Subcutaneous abdominal adipose tissue (tissue), 5 donors: ENCODE data around the gene MZF1.

Experiments used
- H3K27ac ChIP-seq: one replicate; pipeline ENCODE4 v1.7.0; 2013; ENCODE audit warnings: low read depth, mild to moderate bottlenecking, inconsistent platforms, low read length, moderate library complexity
- H3K27me3 ChIP-seq, 5 donors: one replicate each; pipeline ENCODE4 v1.7.0; 2013; ENCODE audit warnings: low read length in 5 of 5, inconsistent platforms in 1 of 5; ENCODE audit not compliant: control insufficient read depth in 5 of 5, insufficient read depth in 4 of 5
- H3K36me3 ChIP-seq, 5 donors: one replicate each; pipeline ENCODE4 v1.7.0; 2013; ENCODE audit warnings: low read length in 5 of 5; ENCODE audit not compliant: control insufficient read depth in 5 of 5, insufficient read depth in 5 of 5
- H3K4me1 ChIP-seq, 5 donors: one replicate each; pipeline ENCODE4 v1.7.0; 2013; ENCODE audit warnings: low read length in 5 of 5, mild to moderate bottlenecking in 3 of 5, moderate library complexity in 1 of 5; ENCODE audit not compliant: control insufficient read depth in 5 of 5, insufficient read depth in 5 of 5
- H3K4me3 ChIP-seq, 5 donors: one replicate each; pipeline ENCODE4 v1.7.0; 2013; ENCODE audit warnings: low read length in 5 of 5, low read depth in 1 of 5
- H3K9ac ChIP-seq, 5 donors: one replicate each; pipeline ENCODE4 v1.7.0; 2013; ENCODE audit warnings: low read length in 5 of 5, mild to moderate bottlenecking in 4 of 5, moderate library complexity in 3 of 5
- H3K9me3 ChIP-seq, 5 donors: one replicate each; pipeline ENCODE4 v1.7.0; 2013; ENCODE audit warnings: low read length in 5 of 5; ENCODE audit not compliant: control insufficient read depth in 5 of 5
- donor health status: healthy.
- donor health status: healthy.
- donor health status: healthy.
- donor health status: healthy.
- donor health status: healthy.

The MZF1 gene

GRCh38 chr19:58513213-58513693, 59.9 kb downstream of the MZF1 start:
- Histone ChIP-seq H3K9me3 (no peaks in the 10 kb centered on the region), H3K4me3 (no peak overlapping the region), H3K27ac (no peak overlapping the region), H3K36me3 (peaks cover 0 to 25% (median 20%) of the 10 kb centered on the region in 5 donors), H3K9ac (peak overlapping the region in 3 of 5 donors; percentile 12 to 76 (median 15)), H3K27me3 (no peaks in the 10 kb centered on the region), H3K4me1 (peaks cover 5 to 39% (median 31%) of the 10 kb centered on the region in 5 donors)
